Suprapubic skin (tissue), 3 donors: Measurements from ENCODE around the gene GABRD.

Experiments used
- POLR2A ChIP-seq, 2 donors: fragments of 450-650 bp; IDR thresholded peaks; one replicate each; pipeline ENCODE4 v1.6.1; 2017; ENCODE audit warnings: antibody characterized with exemption in 2 of 2, mild to moderate bottlenecking in 2 of 2, moderate library complexity in 2 of 2
- TF ChIP-seq, protein P1 (sequence below), 2 donors: fragments of 200-600 bp in 1 of 2; fragments of 450-650 bp in 1 of 2; sonication (generic) in 1 of 2; IDR thresholded peaks; one replicate each; pipeline ENCODE4 v1.5.1; 2016 to 2019; ENCODE audit warnings: antibody characterized with exemption in 2 of 2, mild to moderate bottlenecking in 1 of 2, moderate library complexity in 1 of 2

- TF ChIP-seq, protein P1, sequence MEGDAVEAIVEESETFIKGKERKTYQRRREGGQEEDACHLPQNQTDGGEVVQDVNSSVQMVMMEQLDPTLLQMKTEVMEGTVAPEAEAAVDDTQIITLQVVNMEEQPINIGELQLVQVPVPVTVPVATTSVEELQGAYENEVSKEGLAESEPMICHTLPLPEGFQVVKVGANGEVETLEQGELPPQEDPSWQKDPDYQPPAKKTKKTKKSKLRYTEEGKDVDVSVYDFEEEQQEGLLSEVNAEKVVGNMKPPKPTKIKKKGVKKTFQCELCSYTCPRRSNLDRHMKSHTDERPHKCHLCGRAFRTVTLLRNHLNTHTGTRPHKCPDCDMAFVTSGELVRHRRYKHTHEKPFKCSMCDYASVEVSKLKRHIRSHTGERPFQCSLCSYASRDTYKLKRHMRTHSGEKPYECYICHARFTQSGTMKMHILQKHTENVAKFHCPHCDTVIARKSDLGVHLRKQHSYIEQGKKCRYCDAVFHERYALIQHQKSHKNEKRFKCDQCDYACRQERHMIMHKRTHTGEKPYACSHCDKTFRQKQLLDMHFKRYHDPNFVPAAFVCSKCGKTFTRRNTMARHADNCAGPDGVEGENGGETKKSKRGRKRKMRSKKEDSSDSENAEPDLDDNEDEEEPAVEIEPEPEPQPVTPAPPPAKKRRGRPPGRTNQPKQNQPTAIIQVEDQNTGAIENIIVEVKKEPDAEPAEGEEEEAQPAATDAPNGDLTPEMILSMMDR (IDR thresholded peaks at IDR 0.05) = no peak
- no peak for TF ChIP-seq POLR2A (IDR thresholded peaks at IDR 0.05)
Observed at GRCh38 chr1:1989789-1990188, 29.4 kb upstream of the GABRD start.
